Stimulated activated CD8-positive, alpha-beta memory T cell treated with anti-CD3 and anti-CD28 coated beads, Interleukin-7, amount 100 ng/mL, for 48 hours (primary cell): ENCODE data around the gene BAIAP2L2.
"Not testable (repeated sequence)": the region's sequence is repeated elsewhere in the genome, so short reads cannot be mapped to it uniquely, and the experiment has no call there.

Experiments
- DNase-seq, 2 donors: peaks; one replicate each; pipeline ENCODE4 v3.0.0-alpha.2; 2020; ENCODE audit warnings: low read depth in 1 of 2; ENCODE audit errors: extremely low read depth in 1 of 2

The BAIAP2L2 gene

GRCh38 chr22:38082986-38083710, 27.3 kb downstream of the BAIAP2L2 start:
- no peak for DNase-seq

DNA sequence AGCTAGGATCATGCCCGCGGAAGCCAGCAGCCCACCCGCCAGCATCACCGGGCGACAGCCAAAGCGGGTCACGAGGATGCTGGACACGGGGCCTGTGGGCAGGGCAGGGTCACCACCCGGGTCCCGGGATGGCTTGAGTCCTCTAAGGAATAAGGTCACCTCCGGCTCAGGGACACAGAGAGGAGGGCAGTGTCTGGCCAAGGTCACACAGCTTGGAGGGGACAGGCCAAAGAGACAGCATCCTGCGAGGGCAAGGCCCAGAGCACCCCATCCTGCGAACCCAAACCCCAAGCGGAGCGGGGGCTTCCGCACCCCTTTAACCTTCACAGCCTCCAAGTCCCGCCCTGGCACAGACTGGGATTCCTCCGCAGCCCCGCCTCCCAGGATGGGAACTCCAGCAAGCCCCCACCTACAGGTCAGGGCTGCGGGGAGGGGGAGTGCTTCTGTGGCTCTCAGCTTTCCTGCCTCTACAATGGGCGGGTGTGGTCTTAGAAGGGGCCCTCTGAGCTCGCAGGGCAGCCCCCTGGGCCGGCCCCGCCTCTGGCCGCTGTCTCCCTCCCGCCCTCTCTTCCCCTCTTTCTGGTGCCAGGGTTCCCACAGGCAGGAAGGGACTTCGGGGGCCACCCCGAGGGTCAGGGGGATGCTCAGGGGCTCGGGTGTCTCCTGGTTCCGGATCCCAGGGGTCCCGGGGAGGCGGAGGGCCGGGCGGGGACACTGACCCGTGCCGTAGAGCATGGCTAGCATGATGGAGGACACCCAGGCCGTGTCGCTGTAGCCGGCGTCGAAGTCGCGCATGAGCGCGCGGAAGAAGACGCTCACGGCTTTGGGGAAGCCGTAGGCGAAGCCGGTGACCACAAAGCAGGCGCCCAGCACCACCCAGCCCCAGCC, 28.3 kb downstream of the BAIAP2L2 start:
- DNase-seq = no peak

- no peak for DNase-seq
Observed at GRCh38 chr22:38081636-38081940, 28.9 kb downstream of the BAIAP2L2 start.

- no peak for DNase-seq
Observed at GRCh38 chr22:38080850-38081635, 29.4 kb downstream of the BAIAP2L2 start.

DNA sequence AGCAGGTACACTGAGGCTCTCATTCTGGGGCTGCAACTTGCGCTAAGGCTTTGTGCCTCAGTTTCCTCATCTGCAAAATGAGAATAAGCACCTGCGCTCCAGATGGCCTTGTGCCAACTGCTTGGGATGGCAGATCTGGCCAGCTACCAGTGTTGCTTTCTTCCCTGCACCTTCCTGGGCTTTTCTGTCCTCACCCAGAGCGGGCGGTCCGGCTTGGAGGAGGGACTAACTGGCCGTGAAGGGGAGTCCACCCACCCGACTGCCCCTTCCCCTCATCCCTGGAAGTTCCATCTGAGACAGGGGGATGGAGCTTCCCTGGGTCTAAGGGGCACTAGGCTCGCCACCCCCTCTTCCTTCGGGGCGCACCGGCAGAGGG, 30.0 kb downstream of the BAIAP2L2 start:
- DNase-seq = no peak

DNA sequence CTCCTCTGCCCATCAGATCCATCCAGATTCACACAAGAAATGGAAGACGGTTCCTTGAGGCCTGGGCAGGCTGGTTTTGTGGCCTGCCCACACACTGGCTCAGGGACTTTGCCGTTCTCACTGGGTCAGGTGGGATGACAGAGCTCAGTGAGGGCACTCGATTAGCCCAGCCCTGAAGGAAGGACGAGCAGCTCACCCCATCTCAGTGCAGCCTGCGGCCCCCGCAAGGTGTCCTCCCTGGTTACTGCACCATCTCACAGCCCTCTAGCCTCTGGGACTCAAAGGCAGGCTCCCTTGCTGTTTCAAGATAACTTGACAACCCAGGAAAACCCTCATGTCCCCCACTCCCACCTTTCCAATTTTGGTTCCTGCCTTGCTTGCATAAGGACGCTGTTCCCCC, 30.7 kb downstream of the BAIAP2L2 start:
- DNase-seq = no peak

DNA sequence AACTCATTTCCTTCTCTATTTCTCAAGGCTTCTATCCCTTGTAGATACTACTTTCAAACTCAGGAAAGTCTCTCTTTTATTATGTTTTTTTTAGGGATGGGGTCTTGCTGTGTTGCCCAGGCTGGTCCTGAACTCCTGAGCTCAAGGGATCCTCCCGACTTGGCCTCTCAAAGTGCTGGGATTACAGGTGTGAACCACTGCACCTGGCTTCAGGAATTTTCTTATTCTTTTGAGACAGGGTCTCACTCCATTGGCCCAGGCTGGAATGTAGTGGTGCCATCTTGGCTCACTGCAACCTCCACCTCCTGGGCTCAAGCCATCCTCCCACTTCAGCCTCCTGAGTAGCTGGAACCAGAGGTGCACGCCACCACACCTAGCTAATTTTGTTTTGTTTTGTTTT, 31.3 kb downstream of the BAIAP2L2 start:
- not testable (repeated sequence) for DNase-seq

GRCh38 chr22:38078046-38078840, 32.2 kb downstream of the BAIAP2L2 start:
- no peak for DNase-seq

- no peak for DNase-seq
Observed at GRCh38 chr22:38077595-38077994, 32.9 kb downstream of the BAIAP2L2 start.

DNA sequence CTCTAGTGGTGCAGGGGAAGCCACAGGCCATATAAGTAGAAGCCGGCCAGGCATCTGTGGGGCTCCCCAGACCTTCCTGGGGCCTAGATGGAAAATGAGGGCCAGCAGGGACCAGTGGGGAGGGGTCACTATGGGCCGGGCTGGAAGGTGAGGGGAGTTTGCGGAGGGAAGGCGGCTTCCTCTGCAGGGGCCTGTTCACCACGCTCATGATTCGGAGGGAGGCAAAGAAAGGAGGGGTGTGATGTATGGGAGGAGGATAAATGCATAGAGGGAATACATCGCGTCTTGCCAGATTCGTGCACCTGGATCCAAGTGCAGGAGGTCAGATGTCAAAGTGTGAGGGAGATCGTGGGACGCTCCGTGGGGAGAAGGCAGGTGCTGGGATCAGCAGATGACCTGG, 33.4 kb downstream of the BAIAP2L2 start:
- DNase-seq = no peak

GRCh38 chr22:38075961-38076360, 34.5 kb downstream of the BAIAP2L2 start:
- no peak for DNase-seq

DNA sequence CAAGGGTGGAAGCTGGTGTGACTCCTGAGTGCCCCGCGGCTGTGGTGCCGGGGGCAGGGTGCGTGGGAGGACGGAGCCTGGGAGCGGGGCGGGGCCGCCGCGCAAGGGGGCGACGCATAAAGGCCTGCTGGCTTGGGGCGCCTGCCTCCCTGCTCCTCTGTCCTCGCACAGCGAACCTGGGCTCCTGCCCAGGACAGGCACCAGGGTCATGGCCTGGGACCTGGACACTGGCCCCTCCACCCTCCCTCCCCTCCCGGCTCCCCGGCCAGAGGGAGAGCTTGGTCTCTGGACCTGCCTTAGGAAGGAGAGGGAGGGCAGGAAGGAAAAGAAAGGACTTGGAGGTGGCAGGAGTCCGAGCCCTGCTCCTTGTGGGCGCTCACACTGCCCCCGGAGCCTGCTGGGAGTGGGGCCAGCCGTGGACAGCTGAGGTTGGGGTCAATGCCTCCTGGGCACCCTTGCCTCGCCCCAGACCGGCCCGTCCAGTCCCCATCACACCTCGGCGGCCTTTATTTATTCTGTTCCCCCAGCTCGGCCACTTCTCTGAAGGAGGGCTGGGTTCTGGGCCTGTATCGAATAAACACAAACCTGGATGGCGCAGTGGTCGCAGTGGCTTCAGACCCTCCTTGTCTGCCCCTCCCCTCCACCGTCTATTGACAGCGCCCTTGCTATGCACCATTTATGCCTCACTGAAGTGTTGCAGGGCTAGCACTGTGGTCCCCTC, 35.2 kb downstream of the BAIAP2L2 start:
- DNase-seq = no peak

GRCh38 chr22:38074181-38075104, 36.0 kb downstream of the BAIAP2L2 start:
- DNase-seq = no peak

DNA sequence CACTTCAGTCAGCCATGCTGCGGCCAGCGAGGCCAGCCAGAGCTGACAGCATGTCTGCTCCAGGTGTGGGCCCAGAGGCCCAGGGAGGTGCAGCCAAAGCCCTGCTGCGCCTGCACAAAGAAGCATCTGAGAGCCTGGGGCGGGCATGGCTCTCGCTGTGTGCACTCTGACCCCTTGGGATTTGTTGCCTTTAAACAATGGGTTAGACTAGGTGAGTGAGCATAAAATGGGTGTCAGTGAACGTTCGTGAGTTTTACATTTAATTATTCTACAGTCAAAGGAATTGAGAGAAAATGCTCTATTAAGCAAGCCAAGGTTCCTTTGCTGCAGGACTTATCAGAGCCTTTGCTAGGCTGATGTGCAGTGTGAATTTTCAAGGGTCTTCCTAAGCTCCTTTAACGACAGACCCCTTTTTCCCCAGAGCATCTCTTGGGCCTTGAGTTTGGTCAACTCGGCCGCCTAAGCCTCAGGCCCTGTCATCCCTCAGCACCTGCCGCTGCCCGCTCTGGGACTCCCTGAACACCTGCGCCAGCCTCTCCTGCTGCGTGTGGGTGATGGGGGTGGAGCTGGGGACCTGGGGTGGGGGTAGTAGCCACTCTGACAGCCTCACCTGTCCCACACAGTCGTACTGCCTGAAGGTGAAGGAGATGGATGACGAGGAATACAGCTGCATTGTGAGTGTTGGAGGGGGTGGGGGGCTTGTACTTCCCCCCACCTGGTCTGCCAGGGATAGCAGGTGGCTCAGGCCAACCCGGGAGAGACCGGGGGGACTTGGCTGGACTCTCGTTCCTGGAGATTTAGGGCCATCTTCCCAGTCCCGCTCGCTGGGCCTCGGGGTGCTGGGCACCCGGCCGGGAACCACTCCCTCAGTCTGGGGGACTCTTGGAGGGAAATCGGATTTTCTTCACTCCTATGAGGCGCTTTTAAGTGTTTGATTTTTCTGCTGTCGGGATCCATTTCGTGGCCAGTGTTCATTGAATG, 37.0 kb downstream of the BAIAP2L2 start:
- DNase-seq = no peak

- DNase-seq = no peak
Observed at GRCh38 chr22:38072322-38073149, 37.9 kb downstream of the BAIAP2L2 start.

DNA sequence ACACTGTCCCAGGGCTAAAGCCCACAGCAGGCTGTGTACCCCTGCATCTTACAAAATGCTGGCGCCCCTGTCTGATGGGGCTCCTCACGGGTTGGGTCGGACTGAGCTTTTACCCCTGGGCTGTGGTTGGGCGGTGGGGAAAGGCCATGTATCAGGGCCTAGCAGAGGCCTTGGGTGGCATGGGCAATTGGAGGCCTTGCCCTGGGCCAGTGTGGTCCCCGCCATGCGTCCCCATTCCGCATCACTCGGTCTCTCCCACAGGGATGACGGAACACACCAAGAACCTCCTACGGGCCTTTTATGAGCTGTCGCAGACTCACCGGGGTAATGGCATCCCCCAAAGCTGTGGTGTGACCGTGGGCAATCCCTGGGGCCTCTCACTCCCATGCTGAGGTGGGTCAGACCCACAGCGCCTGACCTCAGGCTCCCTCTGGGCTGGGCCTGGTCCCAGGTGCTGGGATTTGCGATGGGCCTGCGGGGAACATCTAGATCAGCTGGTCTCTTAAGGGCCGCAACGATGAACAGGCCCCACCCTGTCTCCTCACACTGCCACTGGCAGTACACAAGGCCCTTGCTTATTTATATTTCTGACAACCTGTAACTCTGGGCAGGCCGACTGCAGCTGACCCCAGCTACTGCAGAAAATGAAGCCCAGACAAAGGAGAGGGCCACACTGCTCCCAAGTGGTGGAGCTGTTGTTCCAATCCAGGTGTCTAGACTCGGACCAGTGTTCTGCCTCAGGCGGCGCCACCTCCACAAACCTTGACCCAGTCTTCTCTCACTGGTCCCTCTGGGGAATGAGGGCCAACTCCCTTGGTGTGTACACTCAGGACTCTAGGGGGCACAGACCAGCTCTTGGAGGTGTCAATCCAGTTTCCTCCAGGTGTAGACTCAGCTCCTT, 38.8 kb downstream of the BAIAP2L2 start:
- DNase-seq = no peak
